ENCODE results near the gene CD80.

GRCh38 chr3:119485563-119485962 is 73.9 kb downstream of the CD80 start:
- TF ChIP-seq POLR2AphosphoS5 (IDR thresholded peaks at IDR 0.05; ENCODE audit: borderline replicate concordance, low read depth, low read length), result no peak
- no peak for TF ChIP-seq EZH2 (IDR thresholded peaks at IDR 0.05)
- no peak for TF ChIP-seq FOXP2 (optimal IDR thresholded peaks at IDR 0.05; ENCODE audit: control extremely low read depth, extremely low read length, insufficient read depth)

All from SK-N-MC (cell line).